Suprapubic skin (tissue), 4 donors: ENCODE measurements around the gene PCF11. TPM values are rescaled to one million over a fixed set of nuclear protein-coding genes. Genes with fewer than 3 reads are reported as not detected.

Source experiments
- DNase-seq, 2 donors: peaks; one replicate each; pipeline ENCODE4 v3.0.0-alpha.2; 2019; ENCODE audit warnings: low spot score in 2 of 2
- H3K27ac ChIP-seq: fragments of 200-600 bp; sonication (generic); one replicate; pipeline ENCODE4 v1.5.1; 2019
- H3K27me3 ChIP-seq: fragments of 200-600 bp; sonication (generic); one replicate; pipeline ENCODE4 v1.5.1; 2019
- H3K36me3 ChIP-seq: fragments of 200-600 bp; sonication (generic); one replicate; pipeline ENCODE4 v1.5.1; 2019
- H3K4me1 ChIP-seq: fragments of 200-600 bp; sonication (generic); one replicate; pipeline ENCODE4 v1.5.1; 2019
- H3K4me3 ChIP-seq: fragments of 200-600 bp; sonication (generic); one replicate; pipeline ENCODE4 v1.5.1; 2019; ENCODE audit warnings: mild to moderate bottlenecking
- H3K9me3 ChIP-seq: fragments of 200-600 bp; sonication (generic); one replicate; pipeline ENCODE4 v1.5.1; 2019
- CTCF ChIP-seq, 2 donors: fragments of 200-600 bp in 1 of 2; fragments of 450-650 bp in 1 of 2; sonication (generic) in 1 of 2; IDR thresholded peaks; one replicate each; pipeline ENCODE4 v1.5.1; 2016 to 2019; ENCODE audit warnings: antibody characterized with exemption in 2 of 2, mild to moderate bottlenecking in 1 of 2, moderate library complexity in 1 of 2
- EP300 ChIP-seq: sonication (generic); formaldehyde crosslinking; IDR thresholded peaks from one replicate; pipeline ENCODE4 v1.6.1; 2017; ENCODE audit warnings: antibody characterized with exemption
- POLR2A ChIP-seq, 2 donors: fragments of 450-650 bp; IDR thresholded peaks; one replicate each; pipeline ENCODE4 v1.6.1; 2017; ENCODE audit warnings: antibody characterized with exemption in 2 of 2, mild to moderate bottlenecking in 2 of 2, moderate library complexity in 2 of 2
- POLR2AphosphoS5 ChIP-seq, 3 donors: sonication (generic); formaldehyde crosslinking; IDR thresholded peaks; one replicate each; pipeline ENCODE4 v1.6.1; 2017; ENCODE audit warnings: antibody characterized with exemption in 3 of 3
- WGBS: methylation state at CpG from one replicate; pipeline ENCODE4 v1.1.5; 2018; 5-methylcytosine and 5-hydroxymethylcytosine counted together
- total RNA-seq, 4 donors: library from RNA; depleted of rRNA; stranded (reverse); fragments of >200 nt; gene quantifications; one replicate each; pipeline ENCODE4 v1.1.0, GENCODE V29; 2016

Gene PCF11
- total RNA-seq, 4 donors from 2014 or later, result 89.1 to 185 (median 117) TPM

GRCh38 chr11:83140691-83141455, 16.1 kb upstream of the PCF11 start:
- Histone ChIP-seq H3K36me3 (no peaks in the 10 kb centered on the region), H3K4me1 (no peaks in the 10 kb centered on the region), H3K9me3 (no peaks in the 10 kb centered on the region), H3K27me3 (no peaks in the 10 kb centered on the region), H3K27ac (peak overlapping the region; percentile 25), H3K4me3 (no peak overlapping the region)
- DNase-seq, result no peak
- TF ChIP-seq POLR2AphosphoS5 (IDR thresholded peaks at IDR 0.05), result no peak
- no peak for TF ChIP-seq POLR2A (IDR thresholded peaks at IDR 0.05)
- TF ChIP-seq CTCF (IDR thresholded peaks at IDR 0.05), result no peak
- TF ChIP-seq EP300, result no peak
- WGBS, result 95% methylated on average over 11 of the region's 11 CpGs

- 80% methylated on average over 4 of the region's 4 CpGs for WGBS
- no peaks in the 10 kb centered on the region for H3K27me3 ChIP-seq
- H3K9me3 ChIP-seq, result no peaks in the 10 kb centered on the region
- no peak overlapping the region for H3K4me3 ChIP-seq
- H3K36me3 ChIP-seq, result no peaks in the 10 kb centered on the region
- no peaks in the 10 kb centered on the region for H3K4me1 ChIP-seq
- no peak overlapping the region for H3K27ac ChIP-seq
- no peak for DNase-seq
- TF ChIP-seq CTCF (IDR thresholded peaks at IDR 0.05) (no peak), POLR2A (IDR thresholded peaks at IDR 0.05) (no peak), EP300 (no peak)
Observed at GRCh38 chr11:83147895-83148294, 9.0 kb upstream of the PCF11 start.

DNA sequence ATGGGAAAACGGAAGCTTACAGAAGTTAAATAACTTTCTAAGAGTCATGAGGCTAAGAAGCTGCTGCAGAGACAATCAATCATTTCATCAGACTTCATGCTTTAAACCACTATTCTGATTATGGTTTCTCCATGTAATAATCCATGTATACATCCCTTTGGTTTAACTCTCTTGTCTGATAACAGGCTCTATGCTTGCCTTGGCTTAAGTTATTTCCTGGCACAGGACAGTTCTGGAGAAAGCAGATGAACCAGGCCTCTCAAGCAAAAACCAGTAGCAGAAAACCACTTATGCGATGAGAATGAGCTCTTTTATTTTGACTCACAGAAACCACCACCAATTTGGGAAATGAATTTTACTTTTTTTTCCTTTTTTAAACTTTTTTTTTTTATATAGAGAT, 6.5 kb upstream of the PCF11 start:
- Histone ChIP-seq H3K4me1 (no peaks in the 10 kb centered on the region), H3K9me3 (no peaks in the 10 kb centered on the region), H3K4me3 (no peak overlapping the region), H3K27me3 (no peaks in the 10 kb centered on the region), H3K36me3 (no peaks in the 10 kb centered on the region), H3K27ac (no peak overlapping the region)
- TF ChIP-seq CTCF (IDR thresholded peaks at IDR 0.05), result no peak
- TF ChIP-seq POLR2A (IDR thresholded peaks at IDR 0.05), result no peak
- TF ChIP-seq POLR2AphosphoS5 (IDR thresholded peaks at IDR 0.05), result no peak
- no peak for TF ChIP-seq EP300
- no peak for DNase-seq
- WGBS, result 89% methylated on average over 2 of the region's 2 CpGs

GRCh38 chr11:83151274-83151977, 5.5 kb upstream of the PCF11 start:
- Histone ChIP-seq H3K9me3 (no peaks in the 10 kb centered on the region), H3K27me3 (no peaks in the 10 kb centered on the region), H3K27ac (no peak overlapping the region), H3K4me1 (peaks cover 2% of the 10 kb centered on the region), H3K4me3 (no peak overlapping the region), H3K36me3 (no peaks in the 10 kb centered on the region)
- no peak for DNase-seq
- 55% methylated on average over 10 of the region's 10 CpGs for WGBS
- TF ChIP-seq CTCF (IDR thresholded peaks at IDR 0.05), result no peak

DNA sequence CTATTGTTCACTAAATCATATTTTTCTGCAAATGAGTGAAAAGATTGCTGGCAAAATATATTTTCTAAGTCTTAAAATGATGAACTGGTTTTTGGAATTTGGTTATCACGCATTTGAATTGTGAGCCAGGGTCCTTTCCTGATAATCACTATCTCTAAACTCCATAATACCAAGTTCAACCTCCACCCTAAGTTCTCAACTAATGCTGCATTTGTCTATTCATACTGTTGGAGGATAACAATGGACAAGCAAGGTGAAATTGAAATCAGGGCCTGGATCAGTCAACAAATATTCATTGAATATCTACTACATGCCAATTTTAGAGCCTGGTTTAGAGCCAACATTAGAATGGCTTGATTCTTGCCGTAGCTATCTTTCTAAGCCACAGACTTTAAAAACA, 4.7 kb upstream of the PCF11 start:
- TF ChIP-seq POLR2AphosphoS5 (IDR thresholded peaks at IDR 0.05) (no peak), POLR2A (IDR thresholded peaks at IDR 0.05) (no peak), EP300 (no peak), CTCF (IDR thresholded peaks at IDR 0.05) (no peak)
- peaks cover 2% of the 10 kb centered on the region for H3K4me1 ChIP-seq
- H3K27me3 ChIP-seq, result no peaks in the 10 kb centered on the region
- H3K4me3 ChIP-seq, result no peak overlapping the region
- H3K27ac ChIP-seq, result no peak overlapping the region
- WGBS, result 79% methylated on average over 2 of the region's 2 CpGs
- H3K36me3 ChIP-seq, result no peaks in the 10 kb centered on the region
- no peak for DNase-seq
- H3K9me3 ChIP-seq, result no peaks in the 10 kb centered on the region
